HG03159 (cell line): ENCODE results near the gene CYP2R1.

Source experiments
- ATAC-seq: cut with Tn5 transposase; IDR thresholded peaks from one replicate; pipeline ENCODE4 v1.9.1; 2021; ENCODE audit warnings: mild to moderate bottlenecking, moderate library complexity; ENCODE audit not compliant: unreplicated experiment

Gene CYP2R1, protein sequence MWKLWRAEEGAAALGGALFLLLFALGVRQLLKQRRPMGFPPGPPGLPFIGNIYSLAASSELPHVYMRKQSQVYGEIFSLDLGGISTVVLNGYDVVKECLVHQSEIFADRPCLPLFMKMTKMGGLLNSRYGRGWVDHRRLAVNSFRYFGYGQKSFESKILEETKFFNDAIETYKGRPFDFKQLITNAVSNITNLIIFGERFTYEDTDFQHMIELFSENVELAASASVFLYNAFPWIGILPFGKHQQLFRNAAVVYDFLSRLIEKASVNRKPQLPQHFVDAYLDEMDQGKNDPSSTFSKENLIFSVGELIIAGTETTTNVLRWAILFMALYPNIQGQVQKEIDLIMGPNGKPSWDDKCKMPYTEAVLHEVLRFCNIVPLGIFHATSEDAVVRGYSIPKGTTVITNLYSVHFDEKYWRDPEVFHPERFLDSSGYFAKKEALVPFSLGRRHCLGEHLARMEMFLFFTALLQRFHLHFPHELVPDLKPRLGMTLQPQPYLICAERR

DNA sequence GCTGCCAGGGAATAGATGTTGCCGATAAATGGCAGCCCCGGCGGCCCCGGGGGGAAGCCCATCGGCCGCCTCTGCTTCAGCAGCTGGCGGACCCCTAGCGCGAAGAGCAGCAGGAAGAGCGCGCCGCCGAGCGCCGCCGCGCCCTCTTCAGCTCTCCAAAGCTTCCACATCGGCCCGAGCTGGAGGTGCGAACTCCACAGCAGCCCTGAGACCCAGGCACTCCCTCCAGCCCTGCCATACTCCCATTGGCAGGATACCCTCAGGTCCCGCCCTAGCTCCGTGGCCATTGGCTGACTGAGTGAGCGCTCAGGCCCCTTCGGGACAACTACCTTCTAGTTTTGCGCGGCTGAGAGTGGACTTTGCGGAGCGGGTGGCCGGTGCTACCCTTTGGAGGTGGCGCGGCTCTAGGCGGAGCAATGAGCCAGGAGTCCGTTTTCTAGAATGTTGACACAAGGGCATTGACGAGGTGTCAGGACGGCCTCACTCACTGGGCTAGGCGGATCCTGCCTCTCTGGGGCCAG is at the start of gene CYP2R1:
Gene CYP2R1, minus strand, starts transcription at position 196 of the 521 bp plus-strand sequence. Its CDS starts 26 bp downstream, at position 170.
- peak; percentile 95 for ATAC-seq

DNA sequence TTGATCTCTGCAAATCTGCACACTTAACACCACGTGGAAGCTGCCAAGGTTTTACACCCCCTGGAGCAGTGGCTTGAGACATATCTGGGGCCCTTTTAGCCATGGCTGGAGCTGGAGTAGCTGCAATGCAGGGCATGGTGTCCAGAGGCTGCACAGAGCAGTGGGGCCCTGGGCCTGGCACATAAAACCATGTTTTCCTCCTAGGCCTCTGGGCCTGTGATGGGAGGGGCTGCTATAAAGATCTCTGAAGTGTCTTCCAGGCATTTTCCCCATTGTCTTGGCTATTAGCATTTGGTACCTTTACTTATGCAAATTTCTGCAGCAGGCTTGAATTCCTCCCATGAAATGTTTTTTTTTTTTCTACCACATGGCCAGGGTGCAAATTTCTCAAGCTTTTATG is 46.9 kb upstream of the CYP2R1 start:
- ATAC-seq: no peak

DNA sequence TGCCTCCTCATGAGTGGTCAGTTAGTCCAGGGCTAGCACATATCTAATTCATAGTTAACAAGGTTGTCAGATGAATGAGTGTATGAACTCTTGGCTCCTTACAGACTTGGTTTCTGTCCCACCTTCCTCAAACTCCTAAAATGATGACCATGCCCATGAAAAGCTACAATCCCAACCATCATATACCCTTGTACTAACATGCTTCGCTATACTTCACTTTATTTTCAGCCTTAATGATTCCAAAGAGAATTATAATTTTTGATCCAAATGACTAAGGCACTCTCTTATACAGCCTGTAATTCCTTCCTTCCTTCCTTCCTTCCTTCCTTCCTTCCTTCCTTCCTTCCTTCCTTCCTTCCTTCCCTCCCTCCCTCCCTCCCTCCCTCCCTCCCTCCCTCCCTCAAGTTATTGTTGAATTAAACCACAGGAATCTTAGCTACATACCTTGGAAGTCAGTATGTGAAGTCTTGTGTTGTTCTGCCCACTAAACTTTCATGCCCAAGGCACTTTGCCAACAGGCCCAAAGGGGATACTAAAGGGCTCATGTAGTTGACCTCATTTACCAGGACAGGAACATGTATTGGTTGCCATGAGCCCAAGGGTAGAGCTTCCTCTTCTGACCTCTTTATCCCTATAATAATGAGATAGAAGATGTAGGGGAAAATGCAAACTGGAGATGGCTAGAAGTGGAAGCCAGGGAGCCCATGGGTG is 42.8 kb upstream of the CYP2R1 start:
- ATAC-seq: no peak

DNA sequence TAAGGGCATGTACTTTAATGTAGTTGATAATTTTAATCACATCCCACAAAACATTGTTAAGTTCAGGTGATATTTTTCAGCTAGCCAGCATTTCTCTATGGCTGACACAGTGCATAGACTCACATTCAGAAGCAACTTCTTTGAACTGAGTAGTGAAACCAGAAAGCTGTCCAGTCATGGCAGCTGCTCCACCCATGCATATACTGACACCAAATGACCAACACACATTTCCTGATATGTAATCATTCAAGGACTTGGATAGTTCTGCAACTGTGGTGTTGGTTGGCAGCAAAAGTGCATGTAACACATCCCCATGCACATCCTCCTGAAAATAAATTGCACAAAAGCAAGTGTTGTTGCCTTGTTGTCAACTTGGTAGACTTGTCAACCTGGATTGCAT is 40.4 kb upstream of the CYP2R1 start:
- ATAC-seq: no peak

DNA sequence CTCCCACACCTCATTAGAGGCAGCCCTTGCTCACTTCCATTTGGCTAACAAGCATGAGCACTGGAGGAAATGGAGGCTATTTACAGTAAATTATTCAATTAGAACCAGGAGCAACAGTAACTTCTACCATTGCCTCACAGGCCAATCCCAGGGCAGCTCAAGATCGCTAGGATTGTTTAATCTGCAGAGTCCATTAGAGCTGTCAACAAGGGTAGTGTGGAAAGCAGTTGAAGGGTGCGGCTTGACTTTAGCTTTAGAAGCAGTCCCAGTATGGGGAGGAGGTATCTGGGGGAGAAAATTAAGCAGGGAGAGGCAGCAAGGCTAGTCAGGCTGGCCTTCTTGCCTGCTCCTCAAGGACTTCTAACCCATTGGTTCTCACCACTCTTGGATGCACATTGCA is 38.3 kb upstream of the CYP2R1 start:
- no peak for ATAC-seq

DNA sequence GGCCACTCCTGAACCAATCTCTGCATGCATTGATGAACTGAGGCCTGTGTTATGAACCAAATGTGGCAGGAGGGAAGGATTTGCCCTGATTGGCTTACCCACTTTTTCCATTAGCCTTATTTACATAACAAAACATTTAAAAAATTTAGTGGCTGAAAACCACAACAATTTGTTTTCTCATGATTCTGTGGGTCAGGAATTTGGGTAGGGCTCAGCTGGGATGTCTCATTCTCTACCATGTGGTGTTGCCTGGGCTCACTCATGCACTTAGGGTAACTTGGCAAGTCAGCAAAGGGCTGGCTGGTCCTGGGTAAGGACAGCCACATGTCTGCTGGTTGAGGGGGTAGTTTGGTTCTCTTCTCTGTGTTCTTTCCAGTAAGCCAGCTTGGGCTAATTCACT is 35.1 kb upstream of the CYP2R1 start:
- ATAC-seq: no peak

DNA sequence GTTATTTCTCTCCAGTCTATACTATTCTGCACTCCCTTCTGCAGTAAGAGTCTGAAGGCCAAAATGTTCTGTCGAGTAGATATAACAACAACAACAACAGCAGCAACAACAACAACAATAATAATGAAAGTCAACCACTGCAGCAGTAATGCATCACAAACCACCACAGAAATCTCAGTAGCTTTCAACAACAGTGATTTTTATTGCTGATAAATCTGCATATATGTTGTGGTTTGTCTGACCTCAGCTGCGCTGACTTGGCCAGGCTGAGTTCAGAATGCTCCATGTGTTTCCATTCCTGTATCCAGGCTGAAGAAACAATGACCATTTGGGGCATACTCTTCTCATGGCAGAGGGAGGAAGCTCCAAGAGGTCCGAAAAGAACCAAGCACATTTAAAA is 32.3 kb upstream of the CYP2R1 start:
- no peak for ATAC-seq

DNA sequence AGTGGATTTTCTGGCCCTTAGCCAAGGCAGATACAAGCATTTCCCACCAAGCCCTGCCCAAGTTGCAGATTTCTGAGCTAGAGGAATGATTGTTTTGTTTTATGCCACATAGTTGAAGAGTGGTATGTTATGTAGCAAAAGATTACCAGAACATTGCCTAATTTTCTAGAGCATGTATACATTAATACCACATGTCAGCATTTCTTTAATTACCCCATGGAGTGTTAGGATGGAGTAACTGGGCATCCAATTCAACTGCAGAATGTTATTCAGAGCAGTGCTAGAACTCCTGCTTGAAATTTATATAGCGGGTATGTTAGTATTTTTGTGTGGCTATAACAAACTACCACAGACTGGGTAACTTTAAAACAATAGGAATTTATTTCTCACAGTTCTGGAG is 24.4 kb upstream of the CYP2R1 start:
- ATAC-seq: no peak

DNA sequence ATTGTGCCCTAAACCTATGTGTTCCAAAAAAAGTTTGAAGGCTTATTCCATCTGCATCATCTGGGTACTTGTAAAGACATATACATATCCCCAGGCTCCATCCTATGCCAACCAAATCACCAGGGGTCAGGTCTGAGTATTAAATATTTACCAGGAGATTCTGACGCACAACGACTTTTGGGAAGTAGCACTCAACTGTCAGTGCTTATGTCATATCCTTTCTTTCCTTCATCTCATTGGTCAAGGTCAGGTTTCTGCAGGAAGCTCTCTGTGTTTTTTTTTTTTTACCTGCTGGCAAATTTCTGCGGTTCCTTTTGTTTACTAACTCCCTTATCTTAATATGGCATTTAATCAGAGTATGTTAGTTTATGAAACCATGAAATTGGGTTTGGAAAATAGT is 22.5 kb upstream of the CYP2R1 start:
- no peak for ATAC-seq

DNA sequence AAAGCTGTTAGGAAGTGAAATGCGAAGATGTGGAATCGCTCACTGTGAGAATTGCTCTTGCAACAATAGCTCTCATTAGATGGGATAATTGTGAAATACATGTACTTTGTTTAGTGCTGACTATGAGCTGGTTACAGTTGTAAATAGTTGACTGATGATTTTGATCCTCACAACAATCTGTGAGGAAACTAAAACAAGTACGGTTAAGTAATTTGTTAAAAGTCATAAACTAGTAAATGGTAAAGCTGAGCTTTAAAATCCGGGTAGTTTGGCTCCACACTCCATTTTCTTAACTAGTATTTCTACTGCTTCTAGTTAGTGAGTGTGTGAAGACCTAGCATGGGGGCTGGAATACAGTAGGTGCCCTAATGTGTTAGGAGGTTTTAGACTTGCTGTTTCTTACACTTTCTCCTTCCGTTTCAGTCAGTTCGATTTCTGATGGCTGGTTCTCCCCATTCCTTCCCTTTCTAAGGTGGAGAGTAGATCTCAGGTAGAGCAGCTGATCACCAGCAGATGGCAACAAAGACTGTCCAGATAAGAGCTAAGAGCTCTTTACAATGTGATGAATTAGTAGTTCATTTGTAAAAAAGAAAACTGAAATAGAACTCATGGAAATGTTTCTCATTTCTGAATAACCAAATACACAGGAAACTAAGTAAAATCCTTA is 16.3 kb upstream of the CYP2R1 start:
- no peak for ATAC-seq

DNA sequence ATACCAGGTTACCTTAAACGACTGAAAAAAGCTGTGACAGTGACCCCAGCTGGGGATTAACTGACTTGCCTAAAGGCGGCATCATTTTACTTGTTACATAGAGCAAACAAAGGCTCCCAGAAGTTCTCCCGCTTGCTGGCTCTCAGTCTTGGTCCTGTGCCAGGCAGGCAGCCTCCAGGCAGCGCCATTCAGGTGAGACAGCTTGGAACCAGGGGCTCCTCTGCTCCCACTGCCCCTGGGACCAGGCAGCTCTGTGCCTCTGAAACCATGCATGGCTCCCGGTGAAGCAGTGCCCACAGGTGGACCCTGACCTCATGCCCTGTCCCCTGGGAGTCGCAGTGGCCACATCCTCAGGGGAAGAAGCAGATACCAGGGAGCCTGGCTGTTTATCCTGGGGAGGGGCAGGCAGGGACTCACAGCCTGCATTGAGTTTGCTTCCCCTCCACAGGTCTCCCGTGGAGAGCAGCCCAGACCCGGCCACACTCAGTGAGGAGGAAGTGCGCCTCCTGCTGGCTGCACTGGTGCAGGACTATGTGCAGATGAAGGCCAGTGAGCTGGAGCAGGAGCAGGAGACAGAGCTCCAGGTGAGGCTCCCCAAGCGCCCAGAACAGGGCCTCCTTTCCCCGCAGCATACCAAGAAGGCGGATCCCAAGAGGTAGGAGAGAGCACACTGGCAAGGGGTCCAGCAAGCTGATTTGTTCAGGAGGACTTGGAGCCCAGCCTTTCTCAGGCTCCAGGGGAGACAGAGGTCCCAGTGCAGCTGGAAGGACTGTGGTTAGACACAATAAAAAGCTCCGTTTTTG is 15.6 kb upstream of the CYP2R1 start:
- ATAC-seq: peak; percentile 59

DNA sequence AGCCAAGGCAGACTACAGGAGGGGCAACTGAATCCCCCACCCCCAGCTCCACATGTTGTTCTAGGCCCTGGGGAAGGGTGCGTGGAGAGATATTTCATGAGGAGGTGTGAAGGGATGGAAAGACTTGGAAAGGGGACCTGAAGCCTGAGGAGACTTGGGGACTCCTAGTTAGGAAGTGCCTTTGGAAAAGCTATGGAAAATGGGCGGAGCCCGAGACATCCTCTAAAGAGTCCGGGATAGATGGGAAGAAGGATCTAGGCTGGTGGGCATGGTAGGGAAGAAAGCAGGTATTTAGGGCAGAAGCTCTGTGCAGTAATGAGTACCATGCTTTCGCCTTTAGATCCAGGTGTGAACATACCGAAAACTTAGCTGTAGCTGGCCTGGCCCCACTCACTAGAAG is 15.0 kb upstream of the CYP2R1 start:
- ATAC-seq: no peak

DNA sequence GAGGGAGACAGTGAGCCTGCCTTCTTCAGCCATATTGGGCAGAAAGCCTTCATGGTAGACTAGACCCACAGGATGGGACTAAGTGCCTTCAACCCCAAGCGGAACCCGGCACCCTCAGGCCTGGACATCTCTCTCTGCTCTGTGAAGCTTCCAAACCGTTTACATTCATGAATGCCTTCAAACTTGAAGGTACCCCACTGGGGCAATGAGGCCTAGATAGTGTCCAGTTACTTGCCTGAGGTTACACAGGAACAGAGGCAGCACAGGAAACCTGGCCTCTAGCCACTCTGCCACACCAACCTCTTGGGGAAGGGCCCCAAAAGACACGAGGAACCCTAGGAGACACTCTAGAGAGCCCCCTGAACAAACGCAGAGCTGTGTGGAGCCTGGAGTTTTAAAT is 14.5 kb upstream of the CYP2R1 start:
- ATAC-seq: no peak

DNA sequence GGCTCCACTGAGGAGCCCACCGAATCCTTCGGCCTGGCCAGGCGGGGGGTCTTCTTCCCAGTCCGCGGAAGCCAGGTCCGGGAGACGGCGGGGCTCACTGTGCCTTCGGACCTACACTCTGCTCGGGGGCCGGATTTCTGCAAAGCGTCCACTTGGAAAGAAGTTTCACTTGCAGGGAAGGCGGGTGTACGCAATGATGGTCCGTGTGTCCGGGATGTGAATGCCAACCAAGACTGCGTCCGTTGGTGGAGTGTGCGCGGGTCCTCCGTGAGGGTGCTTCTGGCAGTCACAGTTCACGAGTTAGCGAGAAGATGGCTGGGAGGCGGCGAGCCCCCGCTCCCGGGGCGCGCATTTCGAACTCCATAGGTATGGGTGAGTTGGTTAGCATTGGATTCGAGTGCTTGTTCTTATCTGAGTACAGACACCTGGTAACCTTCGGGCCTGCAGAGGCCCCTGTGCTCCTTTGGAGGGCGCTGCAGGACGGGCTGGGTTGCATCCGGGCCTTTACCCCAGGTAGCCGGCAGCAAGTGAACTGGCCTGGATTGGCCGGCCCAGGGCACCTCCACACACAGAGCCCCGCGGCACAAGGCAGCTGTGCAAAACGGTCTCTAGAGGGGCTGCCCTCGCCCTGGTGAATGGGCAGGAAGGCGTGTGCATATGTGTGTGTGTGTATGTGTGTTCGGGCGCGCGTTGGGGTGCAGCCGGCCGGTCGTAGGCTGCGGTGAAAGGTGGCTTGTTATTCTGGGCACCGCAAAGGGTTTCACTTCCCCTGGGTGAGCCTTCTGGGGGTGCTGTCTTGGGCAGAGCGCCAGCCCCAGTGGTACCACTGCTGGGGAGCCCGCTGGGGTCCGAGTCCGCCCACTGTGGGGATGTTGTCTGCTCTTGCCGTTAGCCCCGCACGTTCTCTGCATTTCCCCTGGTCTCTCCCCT is 13.3 kb upstream of the CYP2R1 start:
- peak; percentile 63 for ATAC-seq

DNA sequence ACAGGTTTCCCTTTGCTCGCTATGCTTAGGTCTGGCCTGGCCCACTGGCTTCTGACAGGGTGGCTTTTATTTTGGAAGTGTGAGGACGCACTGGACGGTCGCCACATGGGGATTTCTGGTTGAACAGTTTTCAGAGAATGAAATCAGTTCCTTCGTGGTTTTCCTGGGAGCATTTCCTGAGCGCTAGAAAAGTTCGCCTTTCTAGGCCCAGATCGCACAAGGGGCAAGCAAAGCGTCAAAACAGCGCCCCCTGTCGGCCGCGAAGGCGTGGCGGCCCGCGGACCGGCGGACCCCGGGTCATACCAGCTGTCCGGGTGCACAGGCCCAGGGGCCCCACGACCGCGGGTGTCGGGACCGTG is 12.7 kb upstream of the CYP2R1 start:
- peak; percentile 38 for ATAC-seq

DNA sequence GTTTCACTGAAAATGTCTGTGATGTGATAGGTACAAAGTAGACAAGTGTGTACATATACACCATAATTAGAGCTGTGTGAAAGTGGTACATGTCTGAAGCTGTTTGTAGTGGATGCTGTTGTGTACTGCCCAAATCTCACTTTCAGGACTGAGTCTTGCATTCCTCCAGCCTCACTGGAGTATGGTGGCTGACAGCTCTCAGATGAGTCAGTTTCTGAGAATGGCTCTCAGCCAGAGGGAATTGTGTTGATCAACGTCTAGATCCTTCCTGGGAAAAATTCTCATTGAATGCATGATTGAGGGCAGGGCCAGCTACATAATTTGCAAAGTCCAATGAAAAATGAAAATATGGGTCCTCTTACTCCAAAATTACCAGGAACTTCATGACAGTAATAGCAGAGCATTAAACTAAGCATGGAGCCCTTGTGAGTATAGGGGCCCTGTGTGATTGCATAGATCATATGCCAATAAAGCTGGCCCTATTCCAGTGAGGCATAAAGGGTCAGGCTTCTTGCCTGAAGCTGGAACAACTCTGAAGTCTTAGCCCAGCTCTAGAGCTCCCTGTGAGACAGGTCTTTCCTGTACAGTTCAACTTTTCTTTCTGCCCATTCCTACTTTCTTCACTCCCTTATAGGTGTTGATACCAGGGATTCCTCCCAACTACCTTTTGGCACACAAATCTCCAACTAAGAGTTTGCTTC is 10.8 kb upstream of the CYP2R1 start:
- ATAC-seq: no peak

DNA sequence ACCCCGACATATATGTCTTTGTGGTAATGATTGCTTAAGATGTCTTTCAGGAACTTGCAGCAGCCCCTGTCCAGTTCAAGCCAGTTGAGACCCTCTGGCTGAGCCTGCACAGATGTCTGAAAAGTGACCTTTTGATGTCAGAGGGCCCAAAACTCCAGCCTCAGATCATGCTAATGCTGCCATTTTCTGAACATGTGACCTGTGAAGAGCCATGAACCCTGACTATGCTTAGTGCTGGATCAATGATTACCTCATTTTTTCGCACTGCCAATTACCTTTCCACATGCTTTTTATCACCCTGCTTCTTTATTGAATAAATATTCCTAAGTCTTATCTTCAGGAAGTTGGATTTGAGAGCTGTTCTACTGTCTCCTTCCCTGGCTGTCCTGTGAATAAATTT is 6.9 kb upstream of the CYP2R1 start:
- ATAC-seq: no peak

DNA sequence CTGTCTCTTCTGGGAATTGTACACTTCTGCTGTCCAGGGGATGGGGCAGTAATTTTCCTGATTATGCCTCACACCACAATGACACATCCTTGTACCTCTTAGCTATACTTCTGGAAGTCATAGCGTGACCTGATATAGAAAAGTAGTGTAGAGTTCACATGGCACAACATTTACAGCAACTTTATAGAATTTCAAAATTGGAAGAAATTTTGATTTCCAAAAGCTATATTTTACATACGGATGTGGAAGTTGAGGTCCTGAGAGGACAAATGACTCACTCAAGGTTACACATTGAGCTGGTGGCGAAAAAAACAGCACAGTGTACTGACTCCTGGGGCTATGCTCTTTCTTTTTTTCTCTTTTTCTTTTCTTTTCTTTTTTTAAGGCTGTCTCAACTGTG is 6.3 kb upstream of the CYP2R1 start:
- ATAC-seq: no peak
